AML-193 (cell line): ENCODE measurements around the gene KIF20B.
"Not testable (repeated sequence)": the region's sequence is repeated elsewhere in the genome, so short reads cannot be mapped to it uniquely, and the experiment has no call there.

Source experiments
- DNase-seq, 2 experiments: peaks; one replicate each; lab custom pipeline; 2025; lab: John Stamatoyannopoulos, UW

The KIF20B gene

GRCh38 chr10:89692416-89692815 is 9.0 kb upstream of the KIF20B start:
- no peak for DNase-seq

GRCh38 chr10:89693176-89693575 is 8.2 kb upstream of the KIF20B start:
- no peak for DNase-seq

DNA sequence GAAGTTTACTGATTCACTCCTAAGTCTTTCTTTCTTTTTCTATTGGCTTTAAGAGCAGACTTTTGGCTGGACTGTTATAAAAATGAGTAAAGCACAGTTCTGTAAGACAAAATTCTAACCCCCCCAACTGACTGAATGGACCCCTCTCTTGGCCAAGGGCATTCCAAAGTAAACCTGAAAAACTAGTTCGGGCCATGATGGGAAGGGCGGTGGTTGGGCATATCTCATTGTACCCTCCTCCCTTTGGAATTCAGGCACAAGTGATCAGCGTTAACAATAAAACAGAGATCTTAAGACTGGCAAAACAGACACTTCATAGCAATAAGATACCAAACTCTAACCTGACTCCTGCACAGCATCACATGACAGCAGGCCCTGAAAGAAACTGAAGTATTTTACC is 6.1 kb upstream of the KIF20B start:
- DNase-seq, result no peak

DNA sequence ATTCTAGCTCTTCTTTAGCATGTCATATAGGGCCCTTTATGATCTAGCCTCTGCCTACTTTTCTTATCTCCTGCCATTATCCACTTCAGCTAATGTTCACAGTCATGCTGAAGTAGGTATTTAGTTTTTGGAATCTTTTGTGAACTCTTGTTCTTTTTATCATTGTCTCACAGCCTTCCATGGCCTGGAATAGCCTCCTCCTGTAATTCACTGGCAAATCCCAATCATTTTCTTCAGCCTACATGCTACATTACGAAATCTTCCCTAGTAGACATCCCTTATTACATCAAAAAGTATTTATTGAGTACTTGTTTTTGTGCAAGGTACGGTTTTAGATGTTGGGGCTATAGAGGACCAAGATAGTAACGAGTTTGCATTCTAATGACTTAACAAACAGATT is 3.4 kb upstream of the KIF20B start:
- no peak for DNase-seq

GRCh38 chr10:89699581-89700064 is 1.8 kb upstream of the KIF20B start:
- peak; percentile 5 to 20 for DNase-seq

- DNase-seq, result no peak
Observed at GRCh38 chr10:89700923-89701241, 508 bp upstream of the KIF20B start.

- DNase-seq, result peak; percentile 34
Observed at GRCh38 chr10:89702121-89702480, 711 bp downstream of the KIF20B start.

- DNase-seq, result no peak
Observed at GRCh38 chr10:89705466-89705865, 4.1 kb downstream of the KIF20B start.

DNA sequence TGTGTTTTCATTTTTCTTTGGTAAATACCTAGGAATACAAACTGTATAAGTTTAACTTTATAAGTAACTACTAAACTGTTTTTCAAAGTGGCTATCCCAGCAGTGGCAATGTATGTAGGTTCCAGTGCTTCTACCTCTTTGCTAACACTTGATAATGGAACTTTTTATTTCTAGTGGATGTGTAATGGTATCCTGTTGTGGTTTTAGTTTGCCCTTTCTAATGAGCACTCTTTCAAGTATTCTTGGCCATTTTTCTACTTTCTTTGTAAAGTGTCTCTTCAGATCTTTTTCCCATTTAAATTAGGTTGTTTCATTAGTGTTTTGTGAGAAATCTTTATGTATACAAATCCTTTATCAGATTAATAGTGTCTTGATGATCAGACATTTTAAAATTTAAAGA is 4.6 kb downstream of the KIF20B start:
- no peak for DNase-seq

DNA sequence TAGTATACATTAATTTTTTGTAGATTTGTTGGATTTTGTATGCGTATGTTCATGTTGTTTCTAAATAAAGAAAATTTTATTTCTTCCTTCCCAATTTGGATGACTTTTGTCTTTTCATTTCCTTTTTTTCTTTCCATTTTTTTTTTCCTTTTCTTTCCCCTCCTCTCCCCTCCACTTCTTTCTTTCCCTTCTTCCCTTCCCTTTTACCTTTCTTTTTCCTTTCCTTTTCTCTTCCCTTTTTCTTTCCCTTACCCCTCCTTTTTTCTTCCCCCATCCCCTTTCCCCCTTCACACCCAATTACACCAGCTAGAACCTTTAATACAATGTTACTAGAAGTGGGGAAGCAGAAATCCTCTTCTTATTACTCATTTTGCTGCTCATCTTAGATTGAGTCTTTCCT is 6.0 kb downstream of the KIF20B start:
- no peak for DNase-seq

GRCh38 chr10:89710753-89711152 is 9.4 kb downstream of the KIF20B start:
- DNase-seq, result no peak

DNA sequence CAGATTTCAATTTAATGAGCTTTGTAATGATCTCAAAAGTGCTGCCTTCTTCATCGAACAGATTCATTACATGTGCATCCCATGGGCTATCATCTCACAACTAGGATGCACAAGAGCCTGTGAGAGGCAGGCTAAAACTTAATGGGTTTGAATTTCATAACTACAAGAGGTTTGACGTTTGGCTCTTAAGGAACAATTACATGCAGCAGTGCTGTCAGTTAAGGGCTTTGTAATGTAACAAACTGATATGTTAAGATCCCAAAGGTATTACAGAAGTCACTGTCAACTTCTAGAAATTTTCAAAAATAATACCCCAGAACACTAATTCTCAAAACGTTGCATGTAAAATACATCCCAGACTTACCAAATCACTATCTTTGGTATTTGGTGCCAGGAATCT is 33.2 kb downstream of the KIF20B start:
- no peak for DNase-seq

- DNase-seq, result no peak
Observed at GRCh38 chr10:89738551-89739209, 37.3 kb downstream of the KIF20B start.

- DNase-seq, result no peak
Observed at GRCh38 chr10:89741126-89741762, 39.9 kb downstream of the KIF20B start.

- no peak for DNase-seq
Observed at GRCh38 chr10:89744026-89744425, 42.6 kb downstream of the KIF20B start.

DNA sequence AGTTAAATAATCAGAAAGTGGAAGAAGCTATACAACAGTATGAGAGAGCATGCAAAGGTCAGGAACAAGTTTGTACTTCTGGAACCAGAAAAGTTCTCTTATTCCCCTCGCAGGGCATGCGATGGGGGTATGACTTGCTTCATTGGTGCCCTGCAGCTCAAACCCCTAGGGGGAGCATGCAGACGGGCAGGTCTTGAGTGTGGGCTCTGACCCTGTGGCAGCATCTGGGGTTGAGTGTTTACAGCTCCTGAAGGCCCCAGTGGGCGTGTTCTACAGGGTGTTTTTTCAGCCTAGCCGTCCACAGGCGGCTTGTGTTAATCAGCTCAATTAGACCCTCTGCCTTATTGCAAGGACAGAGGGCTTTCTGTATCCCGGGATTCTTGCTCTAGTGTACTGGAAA is 44.5 kb downstream of the KIF20B start:
- DNase-seq, result no peak

- no peak for DNase-seq
Observed at GRCh38 chr10:89750441-89750840, 49.1 kb downstream of the KIF20B start.

DNA sequence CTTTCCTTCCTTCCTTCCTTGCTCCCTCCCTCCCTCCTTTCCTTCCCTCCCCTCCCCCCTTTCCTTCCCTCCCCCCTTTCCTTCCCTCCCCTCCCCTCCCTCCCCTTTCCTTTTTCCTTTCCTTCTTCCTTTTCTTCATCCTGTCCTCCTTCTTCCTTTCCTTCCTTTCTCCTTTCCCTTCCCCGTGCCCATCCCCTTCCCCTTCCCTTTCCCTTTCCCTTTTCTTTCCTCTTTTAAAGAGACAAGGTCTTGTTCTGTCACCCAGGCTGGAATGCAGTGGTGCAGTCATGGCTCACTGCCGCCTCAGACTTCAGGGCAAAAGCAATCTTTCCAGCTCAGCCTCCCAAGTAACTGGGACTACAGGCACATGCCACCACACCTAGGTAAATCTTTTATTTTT is 54.0 kb downstream of the KIF20B start:
- DNase-seq, result no peak

DNA sequence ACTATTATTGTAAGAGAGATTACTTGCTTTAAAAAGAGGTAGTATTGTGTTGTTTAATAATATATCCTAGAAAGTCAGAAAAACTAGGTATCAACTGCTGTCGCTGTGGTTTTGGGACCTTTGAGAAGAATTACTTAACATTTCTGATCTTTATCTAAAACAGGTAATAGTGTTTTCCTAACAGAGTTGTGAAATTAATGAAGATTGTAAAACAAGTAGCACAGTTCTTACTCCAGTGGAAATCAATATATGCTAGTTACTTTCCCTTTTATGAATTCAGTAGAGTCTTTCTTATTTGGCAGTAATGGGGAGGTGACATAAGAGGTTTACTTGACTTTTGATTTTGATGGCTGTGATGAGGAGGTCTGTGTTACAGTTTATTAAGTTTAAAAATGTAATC is 58.1 kb downstream of the KIF20B start:
- DNase-seq, result no peak

GRCh38 chr10:89763671-89764070 is 62.3 kb downstream of the KIF20B start:
- DNase-seq, result not testable (repeated sequence)

DNA sequence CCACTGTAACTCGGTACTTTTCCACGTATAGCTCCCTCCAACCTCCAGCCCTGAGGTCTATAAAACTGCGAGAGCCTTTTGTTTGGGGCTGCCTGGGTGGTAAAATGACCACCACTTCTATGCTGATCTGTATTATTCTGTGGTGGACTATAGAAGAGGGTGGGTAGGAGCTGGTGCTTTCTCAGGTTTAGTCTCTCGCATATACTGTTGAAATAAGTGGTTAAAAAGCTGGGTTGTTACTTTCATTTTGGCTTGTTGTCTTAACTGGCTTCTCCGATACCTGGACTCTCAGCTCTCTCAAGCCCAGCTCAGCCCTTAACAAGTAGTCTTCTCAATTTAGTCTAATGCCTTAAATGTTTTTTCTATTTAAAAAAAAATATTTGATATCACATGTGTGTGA is 70.3 kb downstream of the KIF20B start:
- DNase-seq, result no peak

DNA sequence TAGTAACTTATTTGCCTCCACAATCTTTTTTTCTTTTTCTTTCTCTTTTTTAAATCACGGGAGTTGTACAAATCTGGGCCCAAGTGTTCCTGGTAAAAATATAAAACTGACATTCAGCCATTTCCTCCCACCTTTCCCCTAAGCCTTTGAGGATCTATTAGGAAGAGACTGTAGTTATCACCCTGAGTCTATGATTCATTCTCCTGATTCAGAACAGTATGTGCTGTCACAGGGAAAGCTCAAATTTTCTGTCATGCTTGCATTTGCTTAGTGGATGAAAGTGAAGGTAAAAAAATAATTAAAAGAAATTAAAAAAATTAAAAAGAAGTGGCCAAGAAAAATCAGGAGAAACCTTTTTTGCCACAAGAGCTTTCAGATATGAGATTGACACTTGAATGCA is 71.7 kb downstream of the KIF20B start:
- no peak for DNase-seq

- no peak for DNase-seq
Observed at GRCh38 chr10:89776665-89777064, 75.3 kb downstream of the KIF20B start.

DNA sequence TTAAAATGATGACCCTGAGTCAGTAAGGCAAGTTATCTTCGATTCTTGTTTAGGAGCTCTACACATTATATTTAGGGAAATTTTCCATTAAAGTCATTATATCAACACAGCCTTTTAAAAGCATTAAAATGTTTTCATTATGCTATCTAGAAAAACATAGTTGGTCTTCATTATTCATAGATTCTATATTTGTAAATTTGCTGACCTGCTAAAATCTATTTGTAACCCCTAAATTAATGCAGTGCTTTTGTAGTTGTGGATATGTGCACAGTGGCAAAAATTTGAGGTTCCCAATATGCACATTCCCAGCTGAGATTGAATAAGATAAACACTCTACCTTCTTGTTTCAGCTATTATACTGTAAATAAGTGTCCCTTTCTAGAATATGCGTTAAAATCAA is 81.1 kb downstream of the KIF20B start:
- DNase-seq, result no peak
